Measurements from ENCODE around the gene GTF2IRD1.
A peak's percentile ranks its signal among the peaks of the same experiment; 100 is the strongest.

GTF2IRD1 gene

DNA sequence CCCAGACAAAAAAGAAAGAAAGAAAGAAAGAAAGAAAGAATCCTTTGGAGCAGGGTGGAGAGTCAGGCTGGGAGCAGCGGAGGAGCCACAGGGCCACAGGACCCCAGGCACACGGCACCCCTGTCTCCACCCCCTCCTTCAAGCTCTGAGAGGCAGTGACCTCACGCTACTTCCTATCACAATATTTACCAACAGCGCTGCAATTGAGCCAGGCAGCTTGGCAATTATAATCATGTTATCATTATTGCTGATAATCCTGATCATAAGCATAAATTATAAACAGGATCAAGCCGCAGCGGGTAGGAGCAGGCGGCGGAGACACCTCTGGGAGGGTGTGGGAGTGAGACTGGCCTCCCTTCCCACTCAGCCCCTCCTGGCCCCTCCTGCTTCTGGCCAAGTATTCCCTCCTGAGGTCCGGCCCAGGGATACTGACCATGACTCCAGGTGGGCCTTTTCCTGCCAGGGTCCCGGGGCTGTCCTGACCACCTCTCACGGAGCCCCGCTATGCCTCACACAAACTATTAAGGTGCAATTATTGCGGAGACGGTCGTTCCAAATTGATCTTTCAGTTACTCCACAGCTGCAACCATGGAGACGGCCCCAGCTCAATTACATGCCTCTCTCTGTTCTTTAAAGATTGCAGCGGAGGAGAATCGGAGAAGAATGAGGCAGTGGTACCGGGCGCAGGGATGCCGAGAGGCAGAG is 10.0 kb upstream of the GTF2IRD1 start:
- TF ChIP-seq, protein P1, sequence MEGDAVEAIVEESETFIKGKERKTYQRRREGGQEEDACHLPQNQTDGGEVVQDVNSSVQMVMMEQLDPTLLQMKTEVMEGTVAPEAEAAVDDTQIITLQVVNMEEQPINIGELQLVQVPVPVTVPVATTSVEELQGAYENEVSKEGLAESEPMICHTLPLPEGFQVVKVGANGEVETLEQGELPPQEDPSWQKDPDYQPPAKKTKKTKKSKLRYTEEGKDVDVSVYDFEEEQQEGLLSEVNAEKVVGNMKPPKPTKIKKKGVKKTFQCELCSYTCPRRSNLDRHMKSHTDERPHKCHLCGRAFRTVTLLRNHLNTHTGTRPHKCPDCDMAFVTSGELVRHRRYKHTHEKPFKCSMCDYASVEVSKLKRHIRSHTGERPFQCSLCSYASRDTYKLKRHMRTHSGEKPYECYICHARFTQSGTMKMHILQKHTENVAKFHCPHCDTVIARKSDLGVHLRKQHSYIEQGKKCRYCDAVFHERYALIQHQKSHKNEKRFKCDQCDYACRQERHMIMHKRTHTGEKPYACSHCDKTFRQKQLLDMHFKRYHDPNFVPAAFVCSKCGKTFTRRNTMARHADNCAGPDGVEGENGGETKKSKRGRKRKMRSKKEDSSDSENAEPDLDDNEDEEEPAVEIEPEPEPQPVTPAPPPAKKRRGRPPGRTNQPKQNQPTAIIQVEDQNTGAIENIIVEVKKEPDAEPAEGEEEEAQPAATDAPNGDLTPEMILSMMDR (IDR thresholded peaks at IDR 0.05): no peak

DNA sequence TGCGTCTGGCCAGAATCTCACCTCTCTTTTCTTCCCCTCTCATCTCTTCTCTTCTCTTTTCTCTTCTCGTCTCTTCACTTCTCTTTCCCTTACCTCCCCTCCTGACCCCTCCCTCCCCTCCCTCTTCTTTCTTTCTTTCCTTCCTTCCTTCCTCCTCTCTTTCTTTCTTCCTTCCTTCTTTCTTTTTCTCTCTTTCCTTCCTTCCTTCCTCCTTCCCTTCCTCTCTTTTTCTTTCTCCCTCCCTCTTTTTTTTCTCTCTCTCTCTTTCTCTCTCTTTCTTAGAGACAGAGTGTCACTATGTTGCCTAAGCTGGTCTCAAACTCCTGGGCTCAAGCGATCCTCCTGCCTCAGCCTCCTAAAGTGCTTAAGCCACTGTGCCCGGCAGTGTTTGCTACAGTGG is 4.6 kb upstream of the GTF2IRD1 start:
- TF ChIP-seq, protein P1 (IDR thresholded peaks at IDR 0.05): no peak

DNA sequence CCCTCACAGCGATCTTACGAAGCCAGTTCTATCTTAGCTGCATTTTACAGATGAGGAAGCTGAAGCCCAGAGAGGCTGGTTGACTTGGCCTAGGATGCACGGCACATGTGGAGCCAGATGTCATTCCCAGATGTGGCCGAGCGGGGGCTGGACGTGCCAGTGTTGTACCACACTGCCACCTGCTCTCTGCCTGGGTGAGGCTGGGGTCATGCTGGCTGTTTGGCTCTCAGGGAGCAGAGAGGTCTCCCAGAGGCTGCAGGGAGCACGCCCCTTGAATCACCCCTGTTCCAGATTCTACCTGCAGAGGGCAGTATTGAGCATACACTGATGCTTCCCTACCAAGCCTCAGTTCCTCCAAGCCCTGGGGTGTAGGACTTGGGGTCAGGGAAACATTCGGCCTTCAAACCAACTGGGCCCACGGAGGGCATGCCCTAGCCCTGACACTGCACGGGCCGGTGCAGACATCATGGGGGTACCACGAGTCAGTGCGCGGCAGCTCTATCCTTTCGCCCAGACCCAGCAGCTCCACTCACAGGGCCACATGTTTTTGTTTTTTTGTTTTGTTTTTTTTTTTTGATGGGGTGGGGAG is 3.8 kb upstream of the GTF2IRD1 start:
- TF ChIP-seq, protein P1 (IDR thresholded peaks at IDR 0.05): peak; percentile 90

- TF ChIP-seq, protein P1 (IDR thresholded peaks at IDR 0.05): no peak
Observed at GRCh38 chr7:74452748-74453321, 871 bp upstream of the GTF2IRD1 start.

DNA sequence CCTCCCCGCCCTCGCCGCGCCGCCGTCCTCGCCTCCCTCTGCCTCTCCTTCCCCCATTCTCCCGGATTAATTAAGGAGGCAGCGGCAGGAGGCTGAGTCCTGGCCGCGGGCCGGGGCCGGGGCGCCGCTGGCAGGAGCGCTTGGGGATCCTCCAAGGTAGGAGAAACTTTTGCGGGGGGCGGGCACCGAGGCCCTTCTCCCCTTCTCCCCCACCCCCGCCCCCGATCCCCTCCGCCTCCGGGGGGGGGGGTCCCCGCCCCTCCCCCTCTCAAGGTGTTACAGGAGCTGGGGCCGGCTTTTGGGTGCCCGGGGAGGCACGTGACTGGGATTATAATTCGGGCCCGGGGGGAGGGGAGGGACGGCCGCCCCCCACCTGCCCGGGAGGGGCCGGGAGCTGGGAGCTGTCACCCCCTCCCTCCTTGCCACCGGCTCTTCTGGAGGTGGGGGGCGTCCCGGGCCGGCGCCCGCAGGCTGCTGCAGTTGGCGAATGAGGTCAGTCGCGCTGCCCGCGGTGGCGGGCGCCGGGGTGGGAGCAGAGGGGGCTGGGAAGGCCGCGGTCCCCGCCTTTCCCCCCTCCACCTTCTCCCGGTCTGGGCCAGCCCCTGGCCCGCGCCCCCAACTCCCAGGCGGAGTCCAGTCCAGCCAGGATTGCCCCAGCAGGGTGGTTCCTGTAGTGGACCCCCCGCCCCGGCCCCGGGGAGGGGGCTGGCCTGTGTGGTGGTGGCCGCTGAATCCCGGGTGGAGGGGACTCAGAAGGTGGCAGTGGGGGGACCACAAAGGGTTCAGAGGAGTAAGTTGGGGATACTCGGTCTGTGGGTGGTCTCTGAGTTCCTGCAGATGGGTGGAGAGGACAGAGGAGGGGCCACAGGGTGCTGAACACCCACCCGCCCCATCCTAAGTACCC is 567 bp downstream of the GTF2IRD1 start:
- TF ChIP-seq, protein P1 (IDR thresholded peaks at IDR 0.05): no peak

DNA sequence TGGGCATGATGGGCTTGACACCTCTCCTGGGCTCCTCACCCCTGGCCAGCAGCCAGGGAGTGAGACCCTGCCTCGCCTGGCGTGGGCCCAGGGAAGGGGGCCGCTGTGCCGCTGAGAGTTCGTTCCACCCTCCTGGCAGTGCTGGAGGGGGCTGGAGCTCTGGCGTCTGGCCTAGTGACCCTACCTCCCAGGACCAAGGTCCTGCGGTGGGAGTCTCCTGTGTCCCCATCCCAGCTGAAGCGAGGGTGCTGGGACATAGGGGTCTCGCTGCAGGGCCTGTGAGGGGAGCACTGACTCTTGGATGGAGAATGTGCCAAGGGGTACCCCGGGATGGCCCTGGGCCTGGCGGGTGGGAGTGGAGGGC is 1.2 kb downstream of the GTF2IRD1 start:
- TF ChIP-seq, protein P1 (IDR thresholded peaks at IDR 0.05): no peak

DNA sequence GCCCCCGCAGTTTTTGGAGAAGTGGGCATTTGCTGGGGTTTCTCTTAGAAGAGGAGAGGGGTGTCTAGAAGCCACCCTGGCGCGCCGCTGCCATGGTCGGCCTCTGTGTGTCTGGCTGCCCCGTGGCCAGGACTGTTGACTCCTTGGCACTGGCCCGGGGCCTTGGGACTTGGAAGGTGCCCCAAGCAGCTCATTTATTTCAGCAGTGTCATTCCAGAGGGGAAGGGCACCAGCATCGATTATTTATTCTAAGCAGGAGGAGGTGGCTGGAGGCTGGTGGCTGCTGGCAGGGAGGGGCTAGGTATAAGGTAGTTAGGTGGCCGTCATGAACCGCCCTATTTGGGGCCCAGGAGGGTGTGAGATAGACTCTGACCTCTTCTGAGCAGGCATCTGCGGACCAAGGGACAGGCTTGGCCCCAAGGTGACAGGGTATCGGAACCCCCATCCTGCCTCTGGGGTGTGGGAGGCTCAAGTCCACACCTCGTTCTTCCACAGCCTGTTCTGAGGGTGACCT is 1.6 kb downstream of the GTF2IRD1 start:
- TF ChIP-seq, protein P1 (IDR thresholded peaks at IDR 0.05): no peak

All from LNCAP (cell line).